IPS-20b (cell line): ENCODE measurements around the gene FAM3B.

Source experiments
- H3K27ac ChIP-seq: one replicate; pipeline ENCODE4 v1.5.1; 2013; ENCODE audit warnings: low read length
- H3K27me3 ChIP-seq: 2 replicates; pipeline ENCODE4 v1.6.1; 2013; ENCODE audit warnings: mild to moderate bottlenecking, low read length, inconsistent platforms; ENCODE audit not compliant: insufficient read depth
- H3K36me3 ChIP-seq: 2 replicates; pipeline ENCODE4 v1.6.1; 2013; ENCODE audit warnings: low read depth, mild to moderate bottlenecking, inconsistent platforms, low read length, moderate library complexity; ENCODE audit not compliant: insufficient read depth
- H3K4me1 ChIP-seq: 2 replicates; pipeline ENCODE4 v1.6.1; 2013; ENCODE audit warnings: mild to moderate bottlenecking, control low read depth, inconsistent platforms, low read length, moderate library complexity; ENCODE audit not compliant: insufficient read depth
- H3K4me3 ChIP-seq: 2 replicates; pipeline ENCODE4 v1.5.1; 2013; ENCODE audit warnings: mild to moderate bottlenecking, low read length, inconsistent platforms
- H3K9ac ChIP-seq: 2 replicates; pipeline ENCODE4 v1.6.1; 2013; ENCODE audit warnings: low read depth, mild to moderate bottlenecking, inconsistent platforms, low read length, moderate library complexity
- H3K9me3 ChIP-seq: 2 replicates; pipeline ENCODE4 v1.6.1; 2013; ENCODE audit warnings: mild to moderate bottlenecking, low read depth, low read length, inconsistent platforms; ENCODE audit not compliant: insufficient read depth

The FAM3B gene

DNA sequence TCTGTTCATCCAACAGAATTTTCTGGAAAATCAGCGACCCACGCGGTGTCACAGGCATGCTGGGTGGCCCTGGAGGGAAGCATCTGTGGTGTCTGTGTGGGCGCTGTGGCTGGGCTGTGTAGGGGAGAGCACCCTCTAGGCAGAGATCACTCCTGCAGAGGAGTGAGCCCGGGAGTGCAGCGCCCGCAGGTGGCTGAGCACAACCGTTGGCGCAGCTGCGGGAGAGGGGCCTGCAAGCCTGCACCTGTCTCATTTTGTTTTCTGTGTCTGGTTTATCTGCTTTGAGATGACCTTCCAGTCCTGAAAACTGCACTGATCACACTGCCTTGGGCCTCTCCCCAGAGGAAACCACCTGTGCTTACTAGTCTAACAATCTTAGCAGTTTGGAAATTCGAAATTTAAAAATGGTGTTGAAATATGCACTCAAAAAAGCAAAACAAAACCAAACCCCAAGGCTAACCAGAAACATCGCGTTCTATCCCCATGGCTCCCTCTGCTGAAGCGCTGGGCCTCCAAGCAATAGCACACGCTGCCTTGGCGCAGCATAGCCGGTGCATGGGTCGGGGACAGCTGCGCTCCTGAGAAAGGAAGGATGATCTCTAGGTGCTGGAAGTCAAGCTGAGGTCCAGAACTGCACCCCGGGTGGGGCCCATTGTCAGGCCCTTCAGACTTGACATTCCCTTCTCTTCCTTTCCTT, 4.8 kb downstream of the FAM3B start:
- Histone ChIP-seq H3K4me1 (no peaks in the 10 kb centered on the region), H3K9me3 (no peaks in the 10 kb centered on the region), H3K27ac (no peak overlapping the region), H3K4me3 (no peak overlapping the region), H3K27me3 (peaks cover 20% of the 10 kb centered on the region), H3K36me3 (no peaks in the 10 kb centered on the region), H3K9ac (no peak overlapping the region)

GRCh38 chr21:41321908-41322495, 5.4 kb downstream of the FAM3B start:
- no peak overlapping the region for H3K27ac ChIP-seq
- no peak overlapping the region for H3K4me3 ChIP-seq
- H3K36me3 ChIP-seq, result no peaks in the 10 kb centered on the region
- H3K9me3 ChIP-seq, result no peaks in the 10 kb centered on the region
- peaks cover 15% of the 10 kb centered on the region for H3K27me3 ChIP-seq
- H3K9ac ChIP-seq, result no peak overlapping the region
- no peaks in the 10 kb centered on the region for H3K4me1 ChIP-seq

- H3K27ac ChIP-seq, result no peak overlapping the region
- H3K9ac ChIP-seq, result no peak overlapping the region
- no peaks in the 10 kb centered on the region for H3K9me3 ChIP-seq
- H3K36me3 ChIP-seq, result no peaks in the 10 kb centered on the region
- peaks cover 7% of the 10 kb centered on the region for H3K27me3 ChIP-seq
- H3K4me3 ChIP-seq, result no peak overlapping the region
- no peaks in the 10 kb centered on the region for H3K4me1 ChIP-seq
These were observed 6.1 kb downstream of the FAM3B start for GRCh38 chr21:41322496-41323382.

GRCh38 chr21:41325138-41325912, 8.7 kb downstream of the FAM3B start:
- H3K27ac ChIP-seq, result no peak overlapping the region
- H3K9ac ChIP-seq, result no peak overlapping the region
- no peak overlapping the region for H3K4me3 ChIP-seq
- H3K4me1 ChIP-seq, result 0 out of 2 replicates have a peak, but pooled peaks cover 2% of the 10 kb centered on the region
- H3K27me3 ChIP-seq, result no peaks in the 10 kb centered on the region
- no peaks in the 10 kb centered on the region for H3K9me3 ChIP-seq
- H3K36me3 ChIP-seq, result no peaks in the 10 kb centered on the region

DNA sequence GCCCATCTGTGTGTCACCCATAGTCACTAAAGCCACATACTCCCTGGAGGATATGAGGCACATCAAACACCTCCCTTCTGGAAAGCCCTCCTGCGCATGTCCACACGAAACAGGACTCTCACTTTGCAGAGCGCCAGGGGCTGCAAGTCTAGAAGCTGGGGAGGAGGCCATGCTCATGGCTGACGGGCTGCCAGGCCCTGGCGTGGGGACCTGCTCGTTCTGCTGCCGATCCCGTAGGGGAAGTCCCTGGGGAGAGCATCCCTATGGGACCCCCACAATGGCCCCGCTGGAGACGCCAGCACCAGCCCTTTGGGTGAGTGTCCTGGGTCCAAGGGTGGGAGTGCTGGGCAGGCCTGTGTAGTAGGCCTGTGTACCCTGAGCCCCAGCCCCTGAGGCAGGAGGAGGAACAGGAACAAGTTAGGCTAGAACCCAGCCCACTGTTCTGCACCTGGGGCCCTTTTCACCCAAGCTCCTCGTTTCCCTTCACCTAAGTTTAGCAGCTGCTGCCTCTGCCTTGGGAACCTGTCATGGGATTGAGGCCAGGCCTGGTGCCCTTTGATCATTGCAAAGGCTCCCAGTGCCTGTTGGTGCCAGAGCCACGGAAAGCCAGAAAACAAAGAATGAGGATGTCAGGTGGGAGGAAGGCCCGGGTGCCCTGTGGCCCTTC, 9.9 kb downstream of the FAM3B start:
- 0 out of 2 replicates have a peak, but pooled peaks cover 2% of the 10 kb centered on the region for H3K4me1 ChIP-seq
- no peak overlapping the region for H3K4me3 ChIP-seq
- no peaks in the 10 kb centered on the region for H3K27me3 ChIP-seq
- H3K9ac ChIP-seq, result no peak overlapping the region
- H3K9me3 ChIP-seq, result no peaks in the 10 kb centered on the region
- H3K36me3 ChIP-seq, result no peaks in the 10 kb centered on the region
- H3K27ac ChIP-seq, result no peak overlapping the region

DNA sequence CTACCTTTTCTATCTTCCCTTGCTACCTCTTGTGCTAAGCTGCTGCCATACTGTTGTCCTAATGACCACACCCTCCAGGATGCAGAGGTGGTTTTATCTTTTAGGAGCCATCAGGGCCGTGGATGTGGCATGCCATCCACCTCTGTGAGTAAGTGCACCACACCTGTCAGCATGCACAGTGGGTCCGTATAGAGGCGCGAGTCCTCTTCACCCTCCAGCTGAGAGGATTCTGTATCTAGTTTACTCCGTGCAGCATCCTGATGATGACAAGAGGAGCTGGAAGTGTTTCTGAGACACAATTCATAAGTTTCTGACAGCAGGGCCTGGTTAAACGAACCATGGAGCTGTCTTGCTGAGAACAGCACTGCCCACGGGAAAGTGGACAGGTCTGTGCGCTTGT, 11.2 kb downstream of the FAM3B start:
- Histone ChIP-seq H3K36me3 (no peaks in the 10 kb centered on the region), H3K27me3 (no peaks in the 10 kb centered on the region), H3K4me3 (no peak overlapping the region), H3K4me1 (0 out of 2 replicates have a peak, but pooled peaks cover 2% of the 10 kb centered on the region), H3K27ac (no peak overlapping the region), H3K9ac (no peak overlapping the region), H3K9me3 (peaks cover 6% of the 10 kb centered on the region; the same call in 1 of the 2 replicates)

- H3K27me3 ChIP-seq, result no peaks in the 10 kb centered on the region
- H3K36me3 ChIP-seq, result no peaks in the 10 kb centered on the region
- no peak overlapping the region for H3K9ac ChIP-seq
- 0 out of 2 replicates have a peak, but pooled peaks cover 2% of the 10 kb centered on the region for H3K4me1 ChIP-seq
- no peak overlapping the region for H3K27ac ChIP-seq
- peaks cover 18% of the 10 kb centered on the region for H3K9me3 ChIP-seq
- no peak overlapping the region for H3K4me3 ChIP-seq
These were observed 12.3 kb downstream of the FAM3B start for GRCh38 chr21:41328660-41329607.

- no peaks in the 10 kb centered on the region for H3K36me3 ChIP-seq
- H3K4me3 ChIP-seq, result no peak overlapping the region
- no peaks in the 10 kb centered on the region for H3K27me3 ChIP-seq
- H3K9me3 ChIP-seq, result peaks cover 28% of the 10 kb centered on the region
- 0 out of 2 replicates have a peak, but pooled peaks cover 2% of the 10 kb centered on the region for H3K4me1 ChIP-seq
- H3K27ac ChIP-seq, result no peak overlapping the region
- H3K9ac ChIP-seq, result no peak overlapping the region
These were observed 17.2 kb downstream of the FAM3B start for GRCh38 chr21:41333752-41334151.

DNA sequence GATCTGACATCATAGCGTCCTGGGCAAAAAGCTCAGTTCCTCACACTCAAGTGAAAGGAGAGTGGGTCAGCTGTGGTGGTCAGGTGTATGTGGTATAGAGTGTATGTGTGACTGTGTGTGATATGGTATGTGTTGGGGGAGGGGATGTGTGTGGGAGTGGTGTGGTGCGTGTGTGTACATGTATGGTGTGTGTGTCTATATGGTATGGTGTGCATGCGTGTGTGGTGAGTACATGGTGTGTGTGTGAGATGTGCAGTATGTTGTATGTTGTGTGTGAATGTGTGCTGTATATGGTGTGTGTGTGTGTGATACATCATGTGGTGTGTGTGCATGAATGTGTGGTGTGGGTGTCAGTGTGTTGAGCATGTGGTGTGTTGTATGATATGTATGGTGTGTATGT, 20.9 kb downstream of the FAM3B start:
- Histone ChIP-seq H3K9me3 (peaks cover 34% of the 10 kb centered on the region), H3K4me3 (no peak overlapping the region), H3K9ac (no peak overlapping the region), H3K36me3 (no peaks in the 10 kb centered on the region), H3K27ac (no peak overlapping the region), H3K4me1 (no peaks in the 10 kb centered on the region), H3K27me3 (no peaks in the 10 kb centered on the region)

DNA sequence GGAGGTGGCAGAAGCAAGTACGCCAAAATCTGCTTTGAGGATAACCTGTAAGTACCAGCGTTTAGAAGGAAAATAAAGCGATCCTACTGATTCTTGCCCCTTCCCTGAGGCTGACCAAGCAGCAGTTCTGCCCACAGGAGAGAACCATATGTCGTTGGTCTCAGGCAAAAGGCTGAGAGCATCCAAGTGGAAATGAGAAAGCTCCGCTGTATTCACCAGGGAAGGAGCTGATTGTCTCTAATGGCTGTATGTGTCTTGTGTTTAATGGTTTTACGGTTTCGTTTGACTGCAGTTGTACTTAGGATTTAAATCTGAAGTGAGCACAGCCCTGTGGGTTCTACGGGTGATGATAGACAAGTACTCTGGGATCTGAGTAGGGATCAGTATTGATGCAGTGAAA, 21.9 kb downstream of the FAM3B start:
- H3K9me3 ChIP-seq, result peaks cover 27% of the 10 kb centered on the region
- no peak overlapping the region for H3K27ac ChIP-seq
- H3K36me3 ChIP-seq, result no peaks in the 10 kb centered on the region
- no peak overlapping the region for H3K4me3 ChIP-seq
- H3K27me3 ChIP-seq, result no peaks in the 10 kb centered on the region
- no peak overlapping the region for H3K9ac ChIP-seq
- no peaks in the 10 kb centered on the region for H3K4me1 ChIP-seq
